ENCODE data around the gene DNM1. TPM values are rescaled to one million over a fixed set of nuclear protein-coding genes. Genes with fewer than 3 reads are reported as not detected.

Gene DNM1
- polyA plus RNA-seq, 1 donor: 49.0 TPM

- Histone ChIP-seq H3K27me3 (ENCODE audit: control insufficient read depth, insufficient read depth, low read length) (no peaks in the 10 kb centered on the region), H3K4me3 (ENCODE audit: low read length) (no peak overlapping the region), H3K27ac (ENCODE audit: low read length) (no peak overlapping the region), H3K4me1 (ENCODE audit: control insufficient read depth, insufficient read depth, low read length) (peaks cover 9% of the 10 kb centered on the region), H3K36me3 (ENCODE audit: control insufficient read depth, insufficient read depth, low read length) (peaks cover 54% of the 10 kb centered on the region), H3K9me3 (ENCODE audit: control insufficient read depth, low read depth, low read length) (no peaks in the 10 kb centered on the region)
- no CpG with 5 or more reads among the region's 6 CpGs for WGBS (ENCODE audit: insufficient coverage, low lambda C conversion rate)
- no peak for DNase-seq
Observed at GRCh38 chr9:128163027-128163515, 40.1 kb upstream of the DNM1 start.

- H3K27ac ChIP-seq (ENCODE audit: low read length): no peak overlapping the region
- no peaks in the 10 kb centered on the region for H3K27me3 ChIP-seq (ENCODE audit: control insufficient read depth, insufficient read depth, low read length)
- peaks cover 9% of the 10 kb centered on the region for H3K4me1 ChIP-seq (ENCODE audit: control insufficient read depth, insufficient read depth, low read length)
- H3K36me3 ChIP-seq (ENCODE audit: control insufficient read depth, insufficient read depth, low read length): peaks cover 59% of the 10 kb centered on the region
- H3K9me3 ChIP-seq (ENCODE audit: control insufficient read depth, low read depth, low read length): no peaks in the 10 kb centered on the region
- DNase-seq: no peak
- no peak overlapping the region for H3K4me3 ChIP-seq (ENCODE audit: low read length)
- no CpG with 5 or more reads among the region's 10 CpGs for WGBS (ENCODE audit: insufficient coverage, low lambda C conversion rate)
Observed at GRCh38 chr9:128163523-128164306, 39.5 kb upstream of the DNM1 start.

GRCh38 chr9:128164307-128164885 lies 38.8 kb upstream of the DNM1 start:
- H3K4me3 ChIP-seq (ENCODE audit: low read length): no peak overlapping the region
- DNase-seq: no peak
- no peaks in the 10 kb centered on the region for H3K9me3 ChIP-seq (ENCODE audit: control insufficient read depth, low read depth, low read length)
- no CpG with 5 or more reads among the region's 14 CpGs for WGBS (ENCODE audit: insufficient coverage, low lambda C conversion rate)
- H3K4me1 ChIP-seq (ENCODE audit: control insufficient read depth, insufficient read depth, low read length): peaks cover 7% of the 10 kb centered on the region
- no peak overlapping the region for H3K27ac ChIP-seq (ENCODE audit: low read length)
- no peaks in the 10 kb centered on the region for H3K27me3 ChIP-seq (ENCODE audit: control insufficient read depth, insufficient read depth, low read length)
- peaks cover 66% of the 10 kb centered on the region for H3K36me3 ChIP-seq (ENCODE audit: control insufficient read depth, insufficient read depth, low read length)

GRCh38 chr9:128166169-128166568 lies 37.0 kb upstream of the DNM1 start:
- Histone ChIP-seq H3K36me3 (ENCODE audit: control insufficient read depth, insufficient read depth, low read length) (peaks cover 78% of the 10 kb centered on the region), H3K9me3 (ENCODE audit: control insufficient read depth, low read depth, low read length) (no peaks in the 10 kb centered on the region), H3K4me3 (ENCODE audit: low read length) (no peak overlapping the region), H3K27ac (ENCODE audit: low read length) (no peak overlapping the region), H3K4me1 (ENCODE audit: control insufficient read depth, insufficient read depth, low read length) (no peaks in the 10 kb centered on the region), H3K27me3 (ENCODE audit: control insufficient read depth, insufficient read depth, low read length) (no peaks in the 10 kb centered on the region)
- no CpG with 5 or more reads among the region's 18 CpGs for WGBS (ENCODE audit: insufficient coverage, low lambda C conversion rate)
- DNase-seq: no peak

GRCh38 chr9:128167209-128167608 lies 36.0 kb upstream of the DNM1 start:
- H3K4me1 ChIP-seq (ENCODE audit: control insufficient read depth, insufficient read depth, low read length): no peaks in the 10 kb centered on the region
- H3K9me3 ChIP-seq (ENCODE audit: control insufficient read depth, low read depth, low read length): no peaks in the 10 kb centered on the region
- 80% methylated on average over 1 of the region's 4 CpGs for WGBS (ENCODE audit: insufficient coverage, low lambda C conversion rate)
- no peak for DNase-seq
- no peaks in the 10 kb centered on the region for H3K27me3 ChIP-seq (ENCODE audit: control insufficient read depth, insufficient read depth, low read length)
- no peak overlapping the region for H3K27ac ChIP-seq (ENCODE audit: low read length)
- no peak overlapping the region for H3K4me3 ChIP-seq (ENCODE audit: low read length)
- peaks cover 76% of the 10 kb centered on the region for H3K36me3 ChIP-seq (ENCODE audit: control insufficient read depth, insufficient read depth, low read length)

GRCh38 chr9:128168731-128169308 lies 34.4 kb upstream of the DNM1 start:
- no peak for DNase-seq
- no peaks in the 10 kb centered on the region for H3K27me3 ChIP-seq (ENCODE audit: control insufficient read depth, insufficient read depth, low read length)
- H3K4me3 ChIP-seq (ENCODE audit: low read length): no peak overlapping the region
- H3K9me3 ChIP-seq (ENCODE audit: control insufficient read depth, low read depth, low read length): no peaks in the 10 kb centered on the region
- no peak overlapping the region for H3K27ac ChIP-seq (ENCODE audit: low read length)
- WGBS (ENCODE audit: insufficient coverage, low lambda C conversion rate): 83% methylated on average over 1 of the region's 8 CpGs
- H3K36me3 ChIP-seq (ENCODE audit: control insufficient read depth, insufficient read depth, low read length): peaks cover 66% of the 10 kb centered on the region
- H3K4me1 ChIP-seq (ENCODE audit: control insufficient read depth, insufficient read depth, low read length): no peaks in the 10 kb centered on the region

GRCh38 chr9:128169492-128169891 lies 33.7 kb upstream of the DNM1 start:
- peaks cover 66% of the 10 kb centered on the region for H3K36me3 ChIP-seq (ENCODE audit: control insufficient read depth, insufficient read depth, low read length)
- H3K9me3 ChIP-seq (ENCODE audit: control insufficient read depth, low read depth, low read length): no peaks in the 10 kb centered on the region
- no peak overlapping the region for H3K27ac ChIP-seq (ENCODE audit: low read length)
- no peak overlapping the region for H3K4me3 ChIP-seq (ENCODE audit: low read length)
- no peaks in the 10 kb centered on the region for H3K4me1 ChIP-seq (ENCODE audit: control insufficient read depth, insufficient read depth, low read length)
- no CpG with 5 or more reads among the region's 8 CpGs for WGBS (ENCODE audit: insufficient coverage, low lambda C conversion rate)
- DNase-seq: no peak
- H3K27me3 ChIP-seq (ENCODE audit: control insufficient read depth, insufficient read depth, low read length): no peaks in the 10 kb centered on the region

- Histone ChIP-seq H3K4me1 (ENCODE audit: control insufficient read depth, insufficient read depth, low read length) (no peaks in the 10 kb centered on the region), H3K27ac (ENCODE audit: low read length) (no peak overlapping the region), H3K4me3 (ENCODE audit: low read length) (no peak overlapping the region), H3K9me3 (ENCODE audit: control insufficient read depth, low read depth, low read length) (no peaks in the 10 kb centered on the region), H3K36me3 (ENCODE audit: control insufficient read depth, insufficient read depth, low read length) (peaks cover 67% of the 10 kb centered on the region), H3K27me3 (ENCODE audit: control insufficient read depth, insufficient read depth, low read length) (no peaks in the 10 kb centered on the region)
- no peak for DNase-seq
- WGBS (ENCODE audit: insufficient coverage, low lambda C conversion rate): no CpG with 5 or more reads among the region's 8 CpGs
Observed at GRCh38 chr9:128169925-128170324, 33.3 kb upstream of the DNM1 start.

GRCh38 chr9:128174062-128174461 lies 29.1 kb upstream of the DNM1 start:
- Histone ChIP-seq H3K4me1 (ENCODE audit: control insufficient read depth, insufficient read depth, low read length) (no peaks in the 10 kb centered on the region), H3K4me3 (ENCODE audit: low read length) (no peak overlapping the region), H3K27ac (ENCODE audit: low read length) (no peak overlapping the region), H3K9me3 (ENCODE audit: control insufficient read depth, low read depth, low read length) (peaks cover 5% of the 10 kb centered on the region), H3K36me3 (ENCODE audit: control insufficient read depth, insufficient read depth, low read length) (peaks cover 70% of the 10 kb centered on the region), H3K27me3 (ENCODE audit: control insufficient read depth, insufficient read depth, low read length) (no peaks in the 10 kb centered on the region)
- no peak for DNase-seq
- no CpG with 5 or more reads among the region's 4 CpGs for WGBS (ENCODE audit: insufficient coverage, low lambda C conversion rate)

- no peak overlapping the region for H3K27ac ChIP-seq (ENCODE audit: low read length)
Observed at GRCh38 chr9:128175102-128175563, 28.0 kb upstream of the DNM1 start.

More at GRCh38 chr9:128175102-128175563, 28.0 kb upstream of the DNM1 start:
- 92% methylated on average over 5 of the region's 8 CpGs for WGBS (ENCODE audit: insufficient coverage, low lambda C conversion rate)
- no peaks in the 10 kb centered on the region for H3K4me1 ChIP-seq (ENCODE audit: control insufficient read depth, insufficient read depth, low read length)
- H3K36me3 ChIP-seq (ENCODE audit: control insufficient read depth, insufficient read depth, low read length): peaks cover 70% of the 10 kb centered on the region
- DNase-seq: no peak
- peaks cover 10% of the 10 kb centered on the region for H3K9me3 ChIP-seq (ENCODE audit: control insufficient read depth, low read depth, low read length)
- H3K27me3 ChIP-seq (ENCODE audit: control insufficient read depth, insufficient read depth, low read length): no peaks in the 10 kb centered on the region
- H3K4me3 ChIP-seq (ENCODE audit: low read length): no peak overlapping the region
